HEK293 (cell line): Measurements from ENCODE around the gene TPD52L1.
A peak's percentile ranks its signal among the peaks of the same experiment; 100 is the strongest.

Experiments used
- BCL11A ChIP-seq: fragments of 450-650 bp; formaldehyde crosslinking; IDR thresholded peaks from 2 replicates; pipeline ENCODE4 v1.5.1; 2016; ENCODE audit warnings: low read depth, missing biosample characterization, missing genetic modification characterization
- GLIS1 ChIP-seq: fragments of 450-650 bp; formaldehyde crosslinking; IDR thresholded peaks from 2 replicates; pipeline ENCODE4 v1.5.1; 2016; ENCODE audit warnings: missing biosample characterization, missing genetic modification characterization
- INSM2 ChIP-seq: fragments of 450-650 bp; formaldehyde crosslinking; IDR thresholded peaks from 2 replicates; pipeline ENCODE4 v1.5.1; 2016; ENCODE audit warnings: missing biosample characterization, missing genetic modification characterization
- KLF1 ChIP-seq: fragments of 450-650 bp; formaldehyde crosslinking; IDR thresholded peaks from 2 replicates; pipeline ENCODE4 v1.5.1; 2016; ENCODE audit warnings: missing biosample characterization, missing genetic modification characterization
- MZF1 ChIP-seq: fragments of 450-650 bp; formaldehyde crosslinking; IDR thresholded peaks from 2 replicates; pipeline ENCODE4 v1.5.1; 2017; ENCODE audit warnings: missing biosample characterization, missing genetic modification characterization, borderline replicate concordance
- PRDM2 ChIP-seq: fragments of 450-650 bp; formaldehyde crosslinking; IDR thresholded peaks from 2 replicates; pipeline ENCODE4 v1.5.1; 2016; ENCODE audit warnings: missing biosample characterization, missing genetic modification characterization, borderline replicate concordance
- PRDM6 ChIP-seq: fragments of 450-650 bp; formaldehyde crosslinking; IDR thresholded peaks from 2 replicates; pipeline ENCODE4 v1.5.1; 2017; ENCODE audit warnings: missing biosample characterization, missing genetic modification characterization
- TCF7L2 ChIP-seq: IDR thresholded peaks from 2 replicates; pipeline ENCODE4 v1.6.1; 2011; ENCODE audit warnings: low read depth, mild to moderate bottlenecking, inconsistent platforms, low read length, moderate library complexity, borderline replicate concordance
- TSHZ1 ChIP-seq: fragments of 450-650 bp; formaldehyde crosslinking; IDR thresholded peaks from 2 replicates; pipeline ENCODE4 v1.5.1; 2016; ENCODE audit warnings: missing biosample characterization, missing genetic modification characterization, borderline replicate concordance
- WT1 ChIP-seq: fragments of 450-650 bp; formaldehyde crosslinking; IDR thresholded peaks from 2 replicates; pipeline ENCODE4 v1.5.1; 2016; ENCODE audit warnings: missing biosample characterization, missing genetic modification characterization
- ZFP37 ChIP-seq: fragments of 450-650 bp; formaldehyde crosslinking; IDR thresholded peaks from 2 replicates; pipeline ENCODE4 v1.5.1; 2016; ENCODE audit warnings: missing biosample characterization, missing genetic modification characterization
- ZNF138 ChIP-seq: fragments of 450-650 bp; formaldehyde crosslinking; IDR thresholded peaks from 2 replicates; pipeline ENCODE4 v1.5.1; 2016; ENCODE audit warnings: missing biosample characterization, missing genetic modification characterization, borderline replicate concordance
- ZNF23 ChIP-seq: fragments of 450-650 bp; formaldehyde crosslinking; IDR thresholded peaks from 2 replicates; pipeline ENCODE4 v1.5.1; 2016; ENCODE audit warnings: missing biosample characterization, missing genetic modification characterization, borderline replicate concordance
- ZNF280C ChIP-seq: fragments of 450-650 bp; formaldehyde crosslinking; IDR thresholded peaks from 2 replicates; pipeline ENCODE4 v1.5.1; 2016; ENCODE audit warnings: missing biosample characterization, missing genetic modification characterization
- ZNF292 ChIP-seq: fragments of 450-650 bp; formaldehyde crosslinking; IDR thresholded peaks from 2 replicates; pipeline ENCODE4 v1.5.1; 2016; ENCODE audit warnings: low read depth, missing biosample characterization, missing genetic modification characterization, borderline replicate concordance
- ZNF362 ChIP-seq: fragments of 450-650 bp; formaldehyde crosslinking; IDR thresholded peaks from 2 replicates; pipeline ENCODE4 v1.5.1; 2016; ENCODE audit warnings: missing biosample characterization, missing genetic modification characterization
- ZNF366 ChIP-seq: fragments of 450-650 bp; formaldehyde crosslinking; conservative IDR thresholded peaks from 2 replicates; pipeline ENCODE4 v1.5.1; 2016; ENCODE audit warnings: missing biosample characterization, missing genetic modification characterization
- ZNF416 ChIP-seq: fragments of 450-650 bp; formaldehyde crosslinking; IDR thresholded peaks from 2 replicates; pipeline ENCODE4 v1.5.1; 2016; ENCODE audit warnings: missing biosample characterization, missing genetic modification characterization
- ZNF426 ChIP-seq: fragments of 450-650 bp; formaldehyde crosslinking; IDR thresholded peaks from 2 replicates; pipeline ENCODE4 v1.5.1; 2017; ENCODE audit warnings: missing biosample characterization, missing genetic modification characterization, mild to moderate bottlenecking, inconsistent platforms, moderate library complexity
- ZNF658 ChIP-seq: fragments of 450-650 bp; formaldehyde crosslinking; IDR thresholded peaks from 2 replicates; pipeline ENCODE4; 2016; ENCODE audit warnings: missing biosample characterization, missing genetic modification characterization
- ZNF776 ChIP-seq: fragments of 450-650 bp; formaldehyde crosslinking; IDR thresholded peaks from 2 replicates; pipeline ENCODE4 v1.5.0; 2017; ENCODE audit warnings: missing biosample characterization, missing genetic modification characterization, borderline replicate concordance
- ZSCAN16 ChIP-seq: fragments of 450-650 bp; formaldehyde crosslinking; IDR thresholded peaks from 2 replicates; pipeline ENCODE4 v1.5.1; 2016; ENCODE audit warnings: missing biosample characterization, missing genetic modification characterization
- ZSCAN30 ChIP-seq: fragments of 450-650 bp; IDR thresholded peaks from 2 replicates; pipeline ENCODE4 v1.5.1; 2018; ENCODE audit warnings: missing biosample characterization, mild to moderate bottlenecking, missing genetic modification characterization, moderate library complexity
- ZXDB ChIP-seq: fragments of 450-650 bp; formaldehyde crosslinking; IDR thresholded peaks from 2 replicates; pipeline ENCODE4 v1.5.1; 2016; ENCODE audit warnings: missing biosample characterization, missing genetic modification characterization

Gene TPD52L1

GRCh38 chr6:125104425-125104824, 49.1 kb upstream of the TPD52L1 start (continued):
- TF ChIP-seq PRDM2 (tag by site-specific recombination) (no peak), TCF7L2 (no peak), ZNF416 (tag by site-specific recombination) (no peak), ZNF280C (tag by site-specific recombination) (no peak), ZNF658 (tag by site-specific recombination) (no peak), ZNF426 (tag by site-specific recombination) (no peak), BCL11A (tag by site-specific recombination) (no peak), ZNF23 (tag by site-specific recombination) (no peak), ZNF362 (tag by site-specific recombination) (no peak), GLIS1 (tag by site-specific recombination) (peak; percentile 74), ZNF292 (tag by site-specific recombination) (no peak), ZXDB (tag by site-specific recombination) (no peak), ZSCAN16 (tag by site-specific recombination) (peak; percentile 47; the same call in 1 of the 2 replicates), PRDM6 (peak; percentile 77), WT1 (no peak), MZF1 (no peak; the same call in 1 of the 2 replicates), ZSCAN30 (tag by site-specific recombination) (peak; percentile 85), ZFP37 (no peak), INSM2 (tag by site-specific recombination) (no peak), ZNF366 (tag by site-specific recombination) (no peak), ZNF138 (tag by site-specific recombination) (no peak), ZNF776 (tag by site-specific recombination) (no peak), TSHZ1 (tag by site-specific recombination) (no peak), KLF1 (tag by site-specific recombination) (no peak)
